ENCODE data around the gene SULF2. TPM values are rescaled to one million over a fixed set of nuclear protein-coding genes. Genes with fewer than 3 reads are reported as not detected.
"Not testable (repeated sequence)": the region's sequence is repeated elsewhere in the genome, so short reads cannot be mapped to it uniquely, and the experiment has no call there.

Gene SULF2
- total and polyA plus RNA-seq, 9 of the 15 experiments (the other 6 are each of a cell fraction or from before 2014, with no cell fraction given) = 0.33 TPM; not detected in 8

GRCh38 chr20:47804972-47805371 lies 19.7 kb upstream of the SULF2 start:
- H4K20me1 ChIP-seq (replicated peaks; ENCODE audit: control insufficient read depth, insufficient read depth, low read length); H3K79me2 ChIP-seq (ENCODE audit: control insufficient read depth, insufficient read depth, low read length); POLR2A ChIA-PET; in situ Hi-C loops (cut with MboI); H2AFZ ChIP-seq (ENCODE audit: low read depth, low read length); ATAC-seq; H3K36me3 ChIP-seq (ENCODE audit: control insufficient read depth, insufficient read depth, low read length); BruUV-seq (replicated peaks); H3K4me2 ChIP-seq (ENCODE audit: insufficient read depth, low read length); DNase-seq (ENCODE audit: extremely low read depth in 1 of 4, low spot score in 3 of 4); H3K4me1 ChIP-seq (replicated peaks in 1 of 2; ENCODE audit: control insufficient read depth in 2 of 2, insufficient read depth in 2 of 2, low read length in 2 of 2); intact Hi-C loops (cut with micrococcal nuclease); H3K9ac ChIP-seq (ENCODE audit: insufficient read depth in 1 of 2, low read depth in 2 of 2, low read length in 2 of 2); H3K27ac ChIP-seq (ENCODE audit: extremely low read depth, low read depth, low read length); H3K9me3 ChIP-seq (replicated peaks; ENCODE audit: control insufficient read depth, insufficient read depth, low read depth, low read length); H3K4me3 ChIP-seq; H3K9me1 ChIP-seq (ENCODE audit: control insufficient read depth, insufficient read depth, low read length); CTCF ChIA-PET (ENCODE audit: low intra/inter-chr PET ratio); FAIRE-seq: not testable (repeated sequence)
- H3K27me3 ChIP-seq (ENCODE audit: control insufficient read depth in 2 of 2, insufficient read depth in 2 of 2, low read length in 2 of 2) = peaks cover 22 to 58% of the 10 kb centered on the region in 2 experiments; a peak in 4 of 5 replicates
- WGBS (ENCODE audit: insufficient coverage, low coverage, missing lambda C conversion rate) = 1% methylated on average over 7 of the region's 7 CpGs
- TF ChIP-seq C11orf30 (IDR thresholded peaks at IDR 0.05; ENCODE audit: low read depth) = peak; percentile 21; the same call in 1 of the 2 replicates
- TF ChIP-seq ZNF316 (IDR thresholded peaks at IDR 0.05) = peak; percentile 42; the same call in 1 of the 2 replicates

- H3K79me2 ChIP-seq (ENCODE audit: control insufficient read depth, insufficient read depth, low read length); POLR2A ChIA-PET; H3K9ac ChIP-seq (ENCODE audit: insufficient read depth in 1 of 2, low read depth in 2 of 2, low read length in 2 of 2); FAIRE-seq; H3K4me1 ChIP-seq (replicated peaks in 1 of 2; ENCODE audit: control insufficient read depth in 2 of 2, insufficient read depth in 2 of 2, low read length in 2 of 2); H3K4me2 ChIP-seq (ENCODE audit: insufficient read depth, low read length); DNase-seq (ENCODE audit: extremely low read depth in 1 of 4, low spot score in 3 of 4); intact Hi-C loops (cut with micrococcal nuclease); in situ Hi-C loops (cut with MboI); H3K27ac ChIP-seq (ENCODE audit: extremely low read depth, low read depth, low read length); H4K20me1 ChIP-seq (replicated peaks; ENCODE audit: control insufficient read depth, insufficient read depth, low read length); ATAC-seq; H3K36me3 ChIP-seq (ENCODE audit: control insufficient read depth, insufficient read depth, low read length); H3K9me1 ChIP-seq (ENCODE audit: control insufficient read depth, insufficient read depth, low read length); H3K4me3 ChIP-seq; H2AFZ ChIP-seq (ENCODE audit: low read depth, low read length); CTCF ChIA-PET (ENCODE audit: low intra/inter-chr PET ratio); BruUV-seq (replicated peaks); H3K9me3 ChIP-seq (replicated peaks; ENCODE audit: control insufficient read depth, insufficient read depth, low read depth, low read length): not testable (repeated sequence)
- WGBS (ENCODE audit: insufficient coverage, low coverage, missing lambda C conversion rate) = 4% methylated on average over 15 of the region's 15 CpGs
- TF ChIP-seq, protein P1, sequence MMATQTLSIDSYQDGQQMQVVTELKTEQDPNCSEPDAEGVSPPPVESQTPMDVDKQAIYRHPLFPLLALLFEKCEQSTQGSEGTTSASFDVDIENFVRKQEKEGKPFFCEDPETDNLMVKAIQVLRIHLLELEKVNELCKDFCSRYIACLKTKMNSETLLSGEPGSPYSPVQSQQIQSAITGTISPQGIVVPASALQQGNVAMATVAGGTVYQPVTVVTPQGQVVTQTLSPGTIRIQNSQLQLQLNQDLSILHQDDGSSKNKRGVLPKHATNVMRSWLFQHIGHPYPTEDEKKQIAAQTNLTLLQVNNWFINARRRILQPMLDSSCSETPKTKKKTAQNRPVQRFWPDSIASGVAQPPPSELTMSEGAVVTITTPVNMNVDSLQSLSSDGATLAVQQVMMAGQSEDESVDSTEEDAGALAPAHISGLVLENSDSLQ (IDR thresholded peaks at IDR 0.05) = peak; percentile 69; the same call in 1 of the 2 replicates
- TF ChIP-seq YY1 (IDR thresholded peaks at IDR 0.05; ENCODE audit: borderline replicate concordance in 1 of 3, control insufficient read depth in 1 of 3, extremely low read depth in 1 of 3, insufficient read depth in 3 of 3, insufficient read length in 1 of 3, insufficient replicate concordance in 2 of 3, low read depth in 1 of 3, low read length in 2 of 3) = peak in 1 of 3 experiments; percentile 69
- H3K27me3 ChIP-seq (ENCODE audit: control insufficient read depth in 2 of 2, insufficient read depth in 2 of 2, low read length in 2 of 2) = peaks cover 20 to 52% of the 10 kb centered on the region in 2 experiments; a peak in 4 of 5 replicates
These were observed 19.0 kb upstream of the SULF2 start for GRCh38 chr20:47804224-47804825.
